Hematopoietic multipotent progenitor cell treated with erythropoietin and hydrocortisone succinate and interleukin-3 and kit ligand, for 6 days (in vitro differentiated cells): ENCODE measurements around the gene CELF2.

ENCODE experiments used
- DNase-seq: peaks from one replicate; pipeline ENCODE4 v3.0.0-alpha.2; 2015

CELF2 gene

DNA sequence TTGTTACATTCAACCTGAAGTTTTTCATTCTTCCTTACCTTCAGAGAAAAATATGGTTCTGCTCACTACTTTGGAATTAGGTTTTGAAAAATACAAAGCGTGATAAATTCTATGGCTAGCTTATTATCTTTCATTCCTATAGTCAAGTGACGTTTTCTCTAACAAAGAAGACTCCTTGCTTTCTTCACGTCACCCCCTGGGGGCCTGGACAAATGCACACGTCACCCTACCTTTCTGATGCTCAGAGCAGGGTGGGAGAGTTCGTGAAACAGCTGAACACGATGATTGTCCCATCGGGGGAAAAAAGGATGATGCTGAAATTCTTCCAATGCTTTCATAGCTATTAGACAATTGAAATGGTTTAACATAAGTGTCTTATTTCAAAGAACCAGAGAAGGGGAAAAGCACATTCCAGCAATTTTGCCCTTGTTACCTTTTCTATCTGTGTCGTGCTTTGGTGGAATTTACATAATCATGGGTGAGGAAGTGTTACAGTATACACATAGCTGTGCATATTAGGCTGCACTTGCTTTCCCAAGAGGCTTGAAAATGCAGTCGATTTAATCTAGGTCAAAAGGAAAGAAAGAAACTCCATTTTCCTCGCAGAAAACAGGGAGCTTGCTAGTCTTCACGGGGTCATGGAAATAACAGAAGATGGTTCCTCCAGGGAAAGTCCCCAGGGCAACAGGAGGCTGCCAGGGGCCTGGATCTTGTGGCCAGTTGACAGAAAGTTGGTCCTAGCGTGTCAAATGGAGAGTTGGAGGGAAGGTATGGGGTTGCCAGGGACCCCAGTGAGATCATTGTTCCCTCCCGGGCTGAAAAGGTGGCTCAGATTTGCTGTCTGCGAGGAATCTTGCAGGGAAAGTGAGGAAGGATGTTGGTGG lies 189.2 kb downstream of the CELF2 start:
- DNase-seq = no peak

DNA sequence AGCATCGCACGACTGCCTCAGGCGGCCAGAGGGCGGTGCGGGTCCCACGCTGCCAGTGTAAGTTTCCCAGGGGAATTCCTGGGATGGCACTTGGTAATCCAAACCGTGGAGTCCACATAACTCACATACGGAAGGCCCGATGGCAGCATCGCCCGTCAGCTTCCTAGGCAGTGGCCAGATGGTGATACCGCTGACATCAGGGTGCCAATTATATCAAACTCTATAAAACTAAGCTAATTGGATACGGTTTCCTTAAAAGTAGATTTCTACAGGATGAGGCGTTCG lies 189.8 kb downstream of the CELF2 start:
- DNase-seq = no peak

DNA sequence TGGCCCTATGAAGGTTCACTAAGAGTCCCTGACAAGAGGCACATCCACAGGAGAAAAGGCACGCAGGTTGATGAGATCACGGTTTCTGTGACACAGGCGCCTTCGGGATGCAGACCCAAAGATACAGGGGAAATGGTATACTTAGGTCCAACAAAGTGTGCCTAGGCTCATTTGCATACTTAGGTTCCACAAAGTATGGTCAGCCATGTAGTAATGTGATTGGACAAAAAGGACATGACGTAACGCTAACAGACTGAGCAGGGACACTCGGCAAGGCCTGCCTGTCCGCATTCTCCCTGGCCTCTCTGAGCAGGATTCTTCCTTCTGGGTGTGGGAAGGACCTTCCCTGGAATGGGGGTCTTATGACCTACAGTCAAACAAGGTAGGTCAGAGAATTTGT lies 190.6 kb downstream of the CELF2 start:
- no peak for DNase-seq

DNA sequence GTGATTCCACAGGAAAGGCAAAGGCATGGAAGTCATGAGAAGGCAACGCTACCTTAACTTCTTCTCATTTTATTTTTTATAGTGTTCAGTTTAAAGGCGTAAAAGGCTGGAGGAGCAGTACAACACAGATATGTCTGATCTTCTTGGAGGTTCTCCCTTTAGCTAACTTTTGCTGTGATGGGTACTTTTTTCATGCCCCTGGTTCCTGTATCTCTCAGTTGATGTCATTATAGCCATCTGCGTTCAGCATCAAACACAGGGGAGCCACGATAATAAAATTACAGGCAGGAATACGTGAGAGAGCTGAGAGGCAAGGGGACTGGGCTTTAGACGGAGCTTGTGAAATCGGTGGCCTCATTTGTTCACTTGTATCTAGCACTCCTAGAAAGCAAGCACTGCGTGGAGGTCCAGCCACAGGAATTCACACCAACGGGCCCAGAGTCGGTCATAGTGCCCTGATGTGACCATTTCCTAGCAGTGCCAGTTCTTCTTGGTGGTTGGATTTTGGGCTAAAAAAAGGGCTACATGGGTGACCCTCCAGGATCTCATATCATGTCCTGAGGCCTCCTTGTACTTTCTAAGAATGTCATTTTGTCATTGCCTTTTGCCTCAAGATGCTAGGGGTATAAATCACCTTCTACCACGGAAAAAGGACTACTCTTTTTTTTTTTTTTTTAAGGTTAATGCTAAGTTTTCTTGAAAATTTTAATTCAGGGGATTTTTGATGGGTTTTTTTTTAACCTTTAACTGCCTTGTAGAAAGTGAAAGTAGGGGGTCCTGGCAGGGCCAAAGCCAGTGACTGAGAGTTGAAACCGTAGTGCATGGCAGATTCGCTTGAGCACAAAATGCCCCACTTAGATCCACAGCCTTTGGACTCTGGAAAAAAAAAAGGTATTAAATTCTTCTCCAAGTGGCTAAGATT lies 191.5 kb downstream of the CELF2 start:
- peak; percentile 20 for DNase-seq

DNA sequence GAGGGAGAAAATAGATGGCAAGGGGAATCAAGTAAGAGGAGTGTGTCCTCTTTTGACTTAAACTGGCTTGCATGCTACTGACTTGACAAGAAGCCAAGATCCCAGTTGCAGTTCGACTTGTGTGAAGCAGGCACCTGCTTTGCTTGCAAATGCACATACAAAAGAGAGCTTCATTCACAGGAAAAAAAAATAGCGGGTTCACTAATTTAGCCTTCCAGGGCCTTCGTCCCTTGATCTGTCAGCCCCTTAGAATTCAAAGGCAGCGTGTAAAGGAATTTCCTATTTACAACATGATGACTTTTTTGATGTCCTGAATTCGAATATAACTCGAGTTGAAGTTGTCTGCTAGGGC lies 192.1 kb downstream of the CELF2 start:
- DNase-seq = peak; percentile 62

DNA sequence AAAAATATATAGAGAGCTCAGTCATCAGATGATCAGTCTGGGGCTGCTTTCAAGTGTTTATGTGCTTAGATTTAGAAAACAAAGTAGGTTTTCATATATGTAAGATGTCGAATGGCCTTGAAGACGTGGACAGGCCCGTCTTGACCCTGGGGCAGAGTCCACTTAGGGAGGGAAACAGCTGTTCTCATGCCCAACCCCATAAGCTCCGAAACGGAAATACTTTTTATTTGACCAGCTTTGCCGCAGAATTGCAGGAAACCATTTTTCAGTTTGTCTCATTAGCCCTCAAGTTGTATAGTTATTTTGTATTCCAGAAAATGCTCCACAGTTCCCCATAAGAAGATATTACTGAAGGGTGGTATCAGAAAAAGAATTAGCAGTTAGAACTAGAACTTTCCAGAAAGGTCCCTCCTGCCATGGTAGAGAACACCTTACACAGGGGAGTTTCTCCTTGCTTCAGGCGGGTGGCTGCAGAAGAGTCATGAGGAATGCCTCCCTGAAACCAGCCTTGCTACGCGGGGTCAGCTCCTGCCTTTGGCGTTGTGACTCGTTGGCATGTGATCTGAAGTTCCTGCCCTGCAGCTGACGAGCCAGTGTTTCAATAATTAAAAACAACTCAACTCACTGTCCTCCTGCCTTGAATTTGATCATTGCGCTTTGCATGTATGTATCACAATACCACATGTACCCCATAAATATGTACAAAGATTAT lies 192.7 kb downstream of the CELF2 start:
- DNase-seq = peak; percentile 21

DNA sequence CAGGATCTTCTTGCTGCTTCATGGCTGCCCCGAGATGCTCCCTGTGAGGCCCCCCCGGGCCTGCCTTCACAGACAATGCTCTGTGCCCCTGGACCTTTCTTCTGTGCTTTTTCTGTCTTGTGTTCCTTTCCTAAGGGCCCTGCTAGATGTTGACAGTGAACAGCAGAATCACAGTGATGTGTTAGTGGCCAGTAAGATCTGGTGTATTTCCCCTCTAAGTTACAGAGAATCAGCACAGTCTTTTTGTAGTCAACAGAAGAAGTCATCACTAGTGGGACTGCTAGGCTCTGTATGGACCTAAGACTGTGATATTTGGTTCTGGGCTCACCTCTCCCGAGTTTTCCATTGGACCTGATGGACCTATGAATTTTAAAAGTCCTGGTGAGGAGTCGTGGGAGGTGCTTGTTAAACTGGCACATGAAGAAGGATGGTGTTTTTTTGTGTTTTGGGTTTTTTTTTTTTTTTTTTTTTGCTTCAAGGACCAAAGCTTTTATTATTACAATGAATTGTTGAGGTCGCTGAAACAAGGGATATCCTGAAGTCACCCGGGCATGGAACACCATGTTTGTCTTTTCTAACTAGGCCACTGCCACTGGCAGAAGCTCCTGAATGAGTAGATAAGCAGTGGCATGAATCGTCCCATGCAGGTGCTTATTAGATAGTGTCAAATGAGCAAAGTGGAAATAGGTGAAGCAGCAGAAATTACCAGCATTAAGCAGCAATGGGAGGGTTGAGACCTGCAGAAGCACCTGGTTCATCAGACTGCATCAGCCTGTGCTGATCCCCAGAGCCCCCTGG lies 194.8 kb downstream of the CELF2 start:
- DNase-seq = peak; percentile 31

DNA sequence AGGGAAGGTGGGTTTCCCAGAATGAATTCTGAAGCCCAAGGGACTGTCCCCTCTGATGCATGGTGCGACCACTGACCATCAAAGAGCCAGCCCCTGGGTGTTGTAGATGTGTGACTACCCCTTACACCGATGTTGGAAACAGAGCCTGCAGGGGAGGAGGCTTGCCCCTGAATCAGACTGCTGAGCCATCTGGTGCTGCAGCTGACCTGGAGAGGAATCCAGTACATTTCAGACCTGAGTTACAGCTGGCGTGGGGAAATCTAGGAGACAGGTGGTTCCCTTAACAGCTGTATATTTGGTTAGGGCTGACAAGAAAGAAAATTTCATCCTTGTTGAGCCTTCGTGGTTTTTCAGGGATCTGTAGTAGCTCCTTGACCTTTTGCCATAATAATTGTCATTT lies 195.5 kb downstream of the CELF2 start:
- DNase-seq = no peak

DNA sequence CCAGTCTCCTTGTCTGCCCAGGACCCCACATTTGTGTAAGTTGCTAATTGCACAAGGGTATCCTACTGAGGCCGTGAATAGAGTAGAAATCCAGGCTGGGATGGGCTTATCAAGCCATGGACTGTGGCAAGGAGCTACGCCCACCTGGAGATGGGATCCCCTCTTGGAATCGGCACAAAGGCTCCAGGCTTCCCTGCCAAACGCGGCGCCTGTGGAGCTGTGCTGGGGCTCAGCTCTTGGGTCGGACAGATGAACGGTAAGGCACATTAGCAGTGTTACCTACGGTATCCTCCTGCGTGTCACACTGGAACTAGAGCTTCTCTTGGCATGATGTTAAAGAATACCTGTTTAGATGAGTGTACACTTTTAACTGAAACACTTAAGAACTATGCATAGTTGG lies 196.7 kb downstream of the CELF2 start:
- no peak for DNase-seq

DNA sequence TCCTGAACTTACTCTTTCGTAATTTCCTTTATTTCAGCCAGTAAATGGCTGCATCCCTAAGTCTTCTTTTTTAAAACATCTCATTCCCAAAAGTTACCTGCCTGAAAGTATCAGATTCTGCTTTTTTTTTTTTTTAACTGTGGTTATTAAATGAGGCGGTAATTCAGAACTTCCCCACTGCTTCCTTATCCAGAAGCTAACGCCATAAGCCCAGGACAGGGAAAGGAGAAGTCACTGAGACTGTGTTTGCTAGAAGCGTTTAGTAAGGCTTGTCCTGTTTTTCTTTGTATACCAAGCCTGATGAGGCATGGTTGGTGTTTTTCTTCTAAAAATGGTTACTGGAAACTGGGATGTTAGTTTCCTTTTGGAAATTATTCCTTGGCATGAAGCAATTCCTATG lies 197.8 kb downstream of the CELF2 start:
- peak; percentile 37 for DNase-seq

DNA sequence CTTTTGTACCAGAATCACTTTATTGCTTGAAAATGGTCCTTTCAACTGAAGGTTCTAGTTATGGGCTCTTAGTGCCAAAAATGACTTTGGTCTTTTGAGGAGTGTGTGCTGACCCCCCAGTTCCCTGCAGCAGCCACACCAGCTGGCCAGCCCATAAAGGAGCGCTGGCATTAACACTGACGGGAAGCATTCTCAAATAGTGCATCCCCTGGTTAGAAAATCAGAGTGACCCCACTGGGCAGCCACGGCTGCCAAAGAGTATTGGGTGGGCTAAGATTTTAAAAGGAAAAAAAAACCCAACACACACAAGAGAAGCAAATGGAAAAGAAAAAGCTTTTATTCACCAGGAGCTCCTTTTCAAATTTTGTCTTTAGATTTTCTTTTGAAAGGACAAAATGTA lies 199.8 kb downstream of the CELF2 start:
- no peak for DNase-seq

DNA sequence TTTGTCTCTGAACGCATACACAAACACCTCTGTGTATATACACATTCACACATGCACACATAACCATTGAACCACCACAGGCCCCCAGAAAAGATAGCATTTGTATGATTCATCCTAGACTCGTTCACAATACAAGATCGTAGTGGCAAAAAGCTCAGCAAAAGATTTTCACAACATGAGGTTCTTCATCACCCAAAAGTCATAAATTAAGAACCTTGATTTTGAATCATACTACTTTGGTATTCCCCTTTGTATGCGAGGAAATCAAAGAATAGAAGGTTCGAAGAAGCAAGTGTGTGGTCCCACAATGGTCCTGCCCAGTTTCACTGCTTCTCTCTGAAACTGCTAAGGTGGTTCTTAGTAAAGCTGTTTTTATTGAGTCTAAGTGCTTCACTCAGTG lies 200.7 kb downstream of the CELF2 start:
- no peak for DNase-seq

DNA sequence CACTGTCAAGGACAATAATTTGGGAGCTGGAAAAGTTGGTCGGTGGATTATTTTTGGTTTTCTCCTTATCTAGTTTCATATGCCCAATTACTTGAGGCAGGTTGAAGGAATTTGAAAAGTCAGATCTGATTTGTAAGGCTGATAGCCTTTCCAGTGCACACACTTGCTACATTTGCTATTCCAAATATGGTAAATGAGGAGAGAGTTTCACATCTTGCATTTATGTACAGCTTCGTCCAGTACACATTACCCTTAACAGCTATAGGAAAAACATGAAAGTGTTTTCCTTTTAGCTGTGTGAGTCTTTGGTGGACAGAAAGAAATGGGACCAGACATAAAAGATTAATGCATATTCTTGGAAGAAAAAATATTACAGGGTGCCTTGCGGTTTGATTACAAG lies 201.8 kb downstream of the CELF2 start:
- DNase-seq = no peak

DNA sequence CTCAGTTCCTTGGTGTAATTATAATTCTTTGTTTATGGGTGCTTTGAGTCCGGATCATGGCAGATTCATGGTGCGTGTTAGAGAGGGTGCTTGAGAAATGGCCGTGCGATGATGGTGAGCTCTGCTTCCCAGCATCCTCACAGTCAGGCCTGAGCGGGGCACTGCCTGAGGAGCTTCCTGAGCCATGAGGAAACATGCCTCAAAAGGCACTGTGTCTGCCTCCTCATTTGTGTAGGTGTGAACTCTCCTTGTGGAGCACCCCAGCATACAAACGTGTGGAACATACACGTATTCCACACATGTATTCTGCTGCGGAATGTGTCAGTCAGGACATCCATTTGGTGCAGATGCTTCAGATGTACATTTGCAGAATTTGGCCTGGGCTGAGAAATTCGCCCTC lies 205.4 kb downstream of the CELF2 start:
- no peak for DNase-seq

DNA sequence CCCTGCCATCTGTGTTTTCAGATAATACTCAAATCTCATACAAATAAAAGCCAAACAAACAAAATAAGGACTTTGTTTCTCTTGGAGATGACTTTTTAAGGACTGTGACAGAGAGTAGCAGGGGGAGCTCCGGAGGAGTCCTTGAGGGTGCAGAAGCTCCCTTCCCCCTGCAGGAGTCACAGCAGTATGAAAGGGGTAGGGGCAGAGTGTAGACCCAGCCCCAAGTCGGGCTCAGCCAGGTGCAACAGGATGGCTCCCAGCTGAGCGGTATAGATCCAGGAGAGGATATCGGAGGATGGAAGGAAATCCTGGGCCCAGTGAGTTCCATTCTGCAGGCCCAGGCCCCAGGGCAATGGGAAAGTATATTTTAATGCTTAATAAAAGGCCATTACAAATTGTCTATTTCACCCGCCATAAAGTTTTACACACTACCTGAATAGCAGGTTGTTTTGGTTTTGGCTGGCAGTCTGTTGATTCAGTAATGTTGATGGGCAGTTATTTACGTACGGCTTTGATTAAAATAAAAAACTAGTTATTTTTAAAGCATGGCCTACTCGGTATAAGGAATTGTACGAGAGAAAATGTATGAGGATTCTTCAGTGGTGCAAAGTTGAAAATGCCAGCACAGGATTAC lies 206.0 kb downstream of the CELF2 start:
- DNase-seq = no peak

DNA sequence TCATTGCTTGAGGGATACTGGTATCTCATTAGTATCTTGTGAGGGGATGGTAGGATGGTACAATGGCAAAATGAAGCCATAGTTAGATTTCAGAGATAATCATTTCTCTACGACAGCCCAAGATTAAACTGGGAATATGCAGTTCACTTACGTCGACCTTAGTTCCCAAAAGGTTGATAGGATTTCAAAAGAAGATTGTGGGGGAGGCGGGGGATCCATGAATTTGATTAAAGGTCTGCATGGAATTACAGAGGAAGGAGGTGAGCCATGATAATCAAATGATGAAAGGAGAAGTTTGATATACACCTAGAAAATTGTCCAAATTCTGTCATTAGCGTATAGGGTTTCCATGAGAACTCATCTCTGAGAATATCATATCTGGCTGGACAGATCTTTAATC lies 206.6 kb downstream of the CELF2 start:
- DNase-seq = no peak

DNA sequence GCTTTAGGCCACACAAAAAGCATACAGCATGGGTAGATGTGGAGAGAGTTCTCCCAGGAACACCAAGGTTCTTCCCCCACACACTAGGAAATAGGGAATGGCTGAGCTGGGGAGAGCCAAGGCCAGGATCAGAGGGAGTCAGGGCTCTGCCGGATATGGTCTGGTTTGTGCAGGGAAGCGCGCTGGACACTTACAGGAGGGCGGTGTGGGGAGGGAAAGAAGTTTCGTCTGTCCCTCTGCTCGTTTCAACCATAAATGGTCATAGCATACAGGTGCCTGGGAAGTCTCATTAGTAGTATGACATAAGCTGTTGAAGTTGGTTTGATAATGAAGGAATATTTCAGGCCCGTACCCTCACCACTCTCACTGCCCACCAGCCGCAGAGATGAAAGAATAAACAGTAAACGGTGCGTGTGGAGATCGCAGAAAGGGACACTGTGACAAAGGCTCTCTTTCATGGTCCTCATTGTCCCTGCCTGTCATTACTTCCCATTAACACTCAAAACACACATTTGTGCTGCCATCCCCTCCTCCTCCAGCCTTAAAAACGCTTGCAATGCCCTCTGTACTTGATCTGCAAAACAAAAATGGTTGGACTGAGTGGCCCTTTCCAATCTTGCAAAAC lies 207.2 kb downstream of the CELF2 start:
- no peak for DNase-seq

DNA sequence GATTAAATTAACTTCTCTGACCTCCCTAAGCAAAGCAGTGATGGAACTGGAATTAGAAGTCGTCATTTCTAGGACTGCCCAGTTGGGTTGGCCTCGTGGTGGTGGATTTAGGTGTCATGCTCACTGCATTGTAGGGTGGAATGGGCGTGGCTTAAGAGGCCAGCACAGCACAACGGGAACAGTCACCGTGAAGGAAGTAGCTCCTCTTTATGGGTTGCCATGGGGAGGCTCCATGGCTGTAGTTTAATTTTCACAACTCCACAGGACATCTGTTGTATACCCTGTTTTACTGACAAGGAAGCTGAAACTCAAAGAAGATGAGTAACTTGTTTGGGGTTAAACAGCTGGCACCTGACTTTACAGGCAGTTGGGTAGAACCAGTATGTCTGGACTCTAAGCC lies 208.3 kb downstream of the CELF2 start:
- peak; percentile 76 for DNase-seq

DNA sequence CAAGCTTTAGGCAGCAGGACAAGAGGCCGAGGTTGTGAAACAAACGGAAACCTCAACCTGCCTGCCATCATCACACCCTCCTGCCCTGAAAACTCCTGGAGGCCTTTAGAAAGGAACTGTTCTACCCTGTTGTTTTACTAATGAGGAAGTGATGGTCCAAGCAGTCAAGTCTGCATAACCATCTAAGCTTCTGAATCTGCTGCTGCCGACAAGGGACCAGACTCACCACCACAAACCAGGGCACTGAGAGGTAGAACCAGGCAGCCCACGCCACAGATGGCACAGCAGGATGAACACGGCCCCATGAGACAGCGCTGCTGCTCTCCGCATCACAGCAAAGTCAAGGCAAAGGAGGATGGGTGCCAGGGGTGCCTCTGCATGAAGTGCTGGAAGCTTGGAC lies 209.4 kb downstream of the CELF2 start:
- DNase-seq = peak; percentile 33

DNA sequence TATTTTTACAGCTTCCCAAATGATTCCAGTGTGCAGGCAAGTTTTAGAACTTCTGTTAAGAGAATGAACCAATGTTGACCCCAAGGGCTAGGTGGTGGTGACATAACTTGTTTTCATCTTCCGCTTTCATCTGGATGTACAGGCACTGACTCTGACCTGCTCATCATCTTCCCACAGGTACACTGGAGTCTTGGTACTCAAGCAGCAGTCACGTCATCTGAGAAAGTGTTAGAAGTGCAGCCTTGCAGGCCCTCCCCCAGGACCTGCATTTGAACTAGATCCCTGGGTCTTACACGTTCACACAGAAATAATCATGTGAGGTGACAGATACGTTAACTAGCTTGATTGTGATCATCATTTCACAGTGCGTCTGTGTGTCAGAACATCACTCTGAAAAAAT lies 212.2 kb downstream of the CELF2 start:
- DNase-seq = no peak

DNA sequence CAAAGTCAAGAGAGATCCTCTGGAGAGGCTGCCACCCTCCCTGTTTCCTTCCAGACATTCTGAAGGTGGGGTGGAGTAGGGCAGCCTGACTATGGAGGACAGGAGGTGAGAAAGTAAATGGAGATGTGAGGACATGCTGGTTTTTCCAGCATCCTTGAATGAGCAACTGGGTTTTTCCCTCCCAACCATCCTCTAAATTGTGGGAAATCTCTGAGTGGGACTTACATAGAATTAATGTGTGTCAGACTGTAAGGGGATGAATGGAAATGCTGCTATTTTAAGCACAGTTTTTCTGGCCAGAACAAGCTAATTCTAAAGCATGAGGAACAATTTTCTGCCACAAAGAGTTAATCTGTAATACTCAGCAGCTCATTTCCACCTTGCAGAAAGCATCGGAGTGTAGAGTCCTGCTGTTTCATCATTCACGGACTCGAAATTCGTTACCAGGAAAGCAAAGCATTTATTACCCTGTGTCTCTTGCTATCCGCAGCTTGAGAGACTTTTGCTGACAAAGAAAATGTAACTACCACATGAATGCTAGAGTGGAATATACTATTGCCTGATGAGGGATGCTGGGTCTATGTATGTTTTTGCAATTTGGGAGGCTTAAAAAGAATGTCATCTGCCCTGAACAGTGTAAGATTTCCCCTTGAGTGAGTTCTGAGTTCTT lies 213.0 kb downstream of the CELF2 start:
- DNase-seq = no peak
